Urinary bladder (tissue), 4 donors: ENCODE data around the gene SNTB2. TPM values are rescaled to one million over a fixed set of nuclear protein-coding genes. Genes with fewer than 3 reads are reported as not detected.

ENCODE experiments used
- DNase-seq: peaks from one replicate; pipeline ENCODE4 v3.0.0-alpha.2; 2015; ENCODE audit errors: extremely low spot score
- H3K27ac ChIP-seq: one replicate; pipeline ENCODE4 v1.5.1; 2013; ENCODE audit warnings: low read depth, mild to moderate bottlenecking, moderate library complexity
- H3K36me3 ChIP-seq: one replicate; pipeline ENCODE4 v1.6.1; 2013; ENCODE audit warnings: mild to moderate bottlenecking, moderate library complexity; ENCODE audit not compliant: insufficient read depth
- H3K4me1 ChIP-seq: one replicate; pipeline ENCODE4 v1.6.1; 2013; ENCODE audit warnings: mild to moderate bottlenecking, moderate library complexity; ENCODE audit not compliant: insufficient read depth
- H3K4me3 ChIP-seq: one replicate; pipeline ENCODE4 v1.5.1; 2013; ENCODE audit warnings: low read depth, low read length
- WGBS: extraction: QIAGEN DNeasy Blood & Tissue Kit; methylation state at CpG from one replicate; pipeline ENCODE4 v1.1.7; 2013; 5-methylcytosine and 5-hydroxymethylcytosine counted together
- polyA plus RNA-seq: library from polyadenylated mRNA; stranded (reverse); fragments of 200-250 nt; gene quantifications from one replicate; pipeline ENCODE4 v1.2.3, GENCODE V29; 2013
- small RNA-seq: library from RNA; depleted of rRNA; stranded (forward); fragments of <200 nt; gene quantifications from one replicate; pipeline ENCODE3, GENCODE V24; 2014
- total RNA-seq: library from RNA; depleted of rRNA; stranded (reverse); fragments of >200 nt; gene quantifications from one replicate; pipeline ENCODE4 v1.2.3, GENCODE V29; 2014
- donor health status: healthy with polysubstance abuse.
- donor health status: healthy.

SNTB2 gene
- total and polyA plus RNA-seq, 2 donors: 12.9 to 53.3 TPM

DNA sequence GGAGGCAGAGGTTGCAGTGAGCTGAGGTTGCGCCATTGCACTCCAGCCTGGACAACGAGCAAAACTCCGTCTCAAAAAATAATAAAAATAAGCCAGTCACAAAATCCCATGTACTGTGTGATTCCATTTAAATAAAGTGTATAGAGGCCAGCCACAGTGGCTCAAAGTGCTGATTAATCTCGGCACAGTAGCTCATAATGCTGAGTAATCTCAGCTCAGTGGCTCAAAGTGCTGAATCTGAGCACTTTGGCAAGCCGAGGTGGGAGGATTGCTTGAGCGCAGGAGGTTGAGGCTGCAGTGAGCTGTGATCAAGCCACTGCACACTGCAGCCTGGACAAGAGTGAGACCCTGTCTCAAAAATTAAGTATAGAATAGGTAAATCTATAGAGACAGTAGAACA, 159.7 kb downstream of the SNTB2 start:
- Histone ChIP-seq H3K4me1 (no peaks in the 10 kb centered on the region), H3K4me3 (no peak overlapping the region), H3K27ac (no peak overlapping the region), H3K36me3 (no peaks in the 10 kb centered on the region)
- 77% methylated on average over 6 of the region's 6 CpGs for WGBS
- no peak for DNase-seq

DNA sequence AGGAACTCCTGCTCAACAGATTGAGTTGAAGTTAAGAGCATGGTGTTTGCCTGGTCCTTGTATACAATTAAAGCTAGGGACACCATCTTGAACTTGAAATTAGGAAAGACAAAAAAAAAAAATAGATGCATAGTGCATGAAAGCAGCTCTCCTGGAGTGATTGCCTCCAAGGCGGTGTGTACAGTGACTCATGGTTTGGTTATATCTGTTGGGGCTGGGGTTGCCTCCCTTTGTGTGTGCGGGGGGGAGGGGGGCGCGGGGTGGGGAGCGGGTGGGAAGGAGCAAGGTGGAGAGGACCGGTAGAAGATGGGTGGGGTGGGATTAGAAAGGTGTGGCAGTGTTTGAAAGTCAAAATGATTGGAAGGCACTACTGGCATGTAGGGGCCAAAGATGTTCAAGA, 161.3 kb downstream of the SNTB2 start:
- no peak overlapping the region for H3K4me3 ChIP-seq
- H3K27ac ChIP-seq: no peak overlapping the region
- no peaks in the 10 kb centered on the region for H3K4me1 ChIP-seq
- no peak for DNase-seq
- 95% methylated on average over 6 of the region's 6 CpGs for WGBS
- no peaks in the 10 kb centered on the region for H3K36me3 ChIP-seq

DNA sequence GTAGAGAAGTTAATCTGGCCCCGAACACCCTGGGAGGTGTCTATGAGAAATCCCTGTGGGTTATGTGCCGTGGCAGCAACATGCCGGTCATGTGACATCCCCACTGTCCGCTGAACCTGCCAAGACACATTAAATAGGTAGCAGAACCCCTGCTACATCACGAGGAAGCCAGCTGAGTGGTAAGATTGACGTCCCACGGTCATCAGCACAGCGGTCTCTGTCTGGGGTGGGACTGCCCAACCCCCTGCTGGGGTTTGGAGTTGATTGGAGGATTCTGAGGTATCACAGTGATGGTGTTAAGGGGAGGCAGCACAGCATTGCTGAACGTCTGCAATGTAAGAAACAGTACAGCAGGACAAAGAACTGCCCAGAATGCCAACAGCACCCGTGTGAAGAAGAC, 162.6 kb downstream of the SNTB2 start:
- WGBS: 89% methylated on average over 10 of the region's 10 CpGs
- Histone ChIP-seq H3K4me3 (no peak overlapping the region), H3K27ac (no peak overlapping the region), H3K4me1 (no peaks in the 10 kb centered on the region), H3K36me3 (no peaks in the 10 kb centered on the region)
- DNase-seq: no peak

DNA sequence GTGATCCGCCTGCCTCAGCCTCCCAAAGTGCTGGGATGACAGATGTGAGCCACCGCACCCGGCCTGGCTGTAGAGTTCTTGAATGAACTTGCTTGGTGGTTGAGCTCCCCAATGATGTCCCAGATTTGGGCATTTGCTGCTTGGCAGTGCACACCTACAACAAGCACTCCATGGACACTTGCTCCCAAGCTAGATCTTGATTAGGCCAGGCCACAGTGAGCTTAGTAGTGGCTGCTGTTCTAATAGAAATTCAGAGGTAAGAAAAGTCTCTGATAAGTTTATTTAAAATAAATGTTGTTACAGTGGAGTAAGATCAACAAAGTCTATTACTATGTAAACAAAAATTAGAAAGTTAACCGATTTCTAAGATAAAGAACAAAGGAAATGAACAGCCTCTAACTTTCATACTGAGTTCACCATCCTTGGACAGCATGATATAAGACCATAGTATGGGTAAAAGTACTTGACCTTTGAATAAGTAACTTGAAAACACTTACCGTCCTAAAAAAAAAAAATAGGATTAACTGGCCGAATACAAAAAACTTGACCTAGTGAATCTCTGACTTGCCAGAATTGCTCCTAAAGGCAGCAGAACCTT, 163.7 kb downstream of the SNTB2 start:
- Histone ChIP-seq H3K27ac (no peak overlapping the region), H3K36me3 (peaks cover under 1% of the 10 kb centered on the region), H3K4me1 (no peaks in the 10 kb centered on the region), H3K4me3 (no peak overlapping the region)
- DNase-seq: no peak
- 68% methylated on average over 6 of the region's 6 CpGs for WGBS

DNA sequence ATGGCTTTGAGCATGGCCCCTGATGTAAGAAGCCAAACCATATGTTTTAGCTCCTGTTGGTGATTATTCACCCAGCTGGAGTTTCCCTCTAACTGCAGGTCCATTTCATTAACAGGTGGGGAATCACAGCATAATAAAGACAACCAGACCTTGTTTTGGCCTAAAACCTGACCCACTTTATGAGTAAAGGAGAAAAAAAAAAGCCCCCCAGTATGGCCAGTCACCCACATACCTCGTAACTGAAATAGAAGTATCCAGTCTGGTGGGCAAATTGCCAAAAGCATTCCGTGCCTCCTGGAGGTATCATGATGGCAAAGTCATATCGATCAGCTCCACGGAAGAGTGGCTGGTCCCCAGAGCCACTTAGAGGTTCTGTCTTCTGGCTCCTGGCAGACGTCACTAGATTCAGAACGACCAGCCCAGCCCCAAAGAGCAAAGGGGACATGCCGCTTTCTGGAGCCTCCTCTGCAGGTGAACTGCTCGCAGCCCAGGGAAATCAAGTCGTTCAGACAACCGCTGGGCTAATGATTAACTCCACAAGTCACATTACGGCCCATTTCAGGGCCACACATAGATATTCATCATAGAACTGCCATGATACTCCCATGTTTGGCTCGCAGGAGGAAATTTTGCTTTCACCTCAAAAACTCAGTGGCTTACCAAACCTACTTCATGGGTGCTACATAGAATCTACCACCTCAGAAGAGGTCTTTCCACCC, 164.5 kb downstream of the SNTB2 start, which contains the start of gene TMED6:
Gene TMED6, minus strand, starts transcription at position 478 of the 719 bp plus-strand sequence. Its CDS starts 33 bp downstream, at position 445.
- Histone ChIP-seq H3K36me3 (peaks cover 3% of the 10 kb centered on the region), H3K4me3 (no peak within 1 kb of the TSS), H3K27ac (no peak within 1 kb of the TSS), H3K4me1 (no peaks in the 10 kb centered on the region)
- no peak for DNase-seq
- 85% methylated on average over 12 of the region's 12 CpGs for whole genome bisulfite sequencing

Small RNA genes within 50 kb of the gene (small RNA-seq; reads per million reads assigned to genes)
- gene RF00019 (not detected), gene RNU6-22P (not detected)

Other genes starting within 250 kb of the SNTB2 start
- 2.9 TPM for gene HAS3, start 81.5 kb upstream of the SNTB2 start, total RNA-seq
- gene HAS3, start 81.5 kb upstream of the SNTB2 start, polyA plus RNA-seq: 13.0 TPM
- 67.9 TPM for gene CHTF8, start 54.6 kb upstream of the SNTB2 start, total RNA-seq
- gene CHTF8, start 54.6 kb upstream of the SNTB2 start, polyA plus RNA-seq: 76.5 TPM
- 19.0 TPM for gene UTP4, start 54.5 kb upstream of the SNTB2 start, total RNA-seq
- 27.1 TPM for gene UTP4, start 54.5 kb upstream of the SNTB2 start, polyA plus RNA-seq
- 15.7 TPM for gene VPS4A, start 124.2 kb downstream of the SNTB2 start, total RNA-seq
- 36.7 TPM for gene VPS4A, start 124.2 kb downstream of the SNTB2 start, polyA plus RNA-seq
- gene PDF, start 143.4 kb downstream of the SNTB2 start, total RNA-seq: 4.7 TPM
- gene PDF, start 143.4 kb downstream of the SNTB2 start, polyA plus RNA-seq: 6.7 TPM
- gene COG8, start 152.4 kb downstream of the SNTB2 start, total RNA-seq: 31.5 TPM
- gene COG8, start 152.4 kb downstream of the SNTB2 start, polyA plus RNA-seq: 25.4 TPM
- gene NIP7, start 152.6 kb downstream of the SNTB2 start, total RNA-seq: 16.0 TPM
- gene NIP7, start 152.6 kb downstream of the SNTB2 start, polyA plus RNA-seq: 11.3 TPM
- gene TMED6, start 164.6 kb downstream of the SNTB2 start, total RNA-seq: not detected
- gene TMED6, start 164.6 kb downstream of the SNTB2 start, polyA plus RNA-seq: 0.09 TPM
- gene TERF2, start 198.8 kb downstream of the SNTB2 start, total RNA-seq: 15.1 TPM
- gene TERF2, start 198.8 kb downstream of the SNTB2 start, polyA plus RNA-seq: 17.2 TPM
- gene CYB5B, start 237.5 kb downstream of the SNTB2 start, total RNA-seq: 114 TPM
- 75.2 TPM for gene CYB5B, start 237.5 kb downstream of the SNTB2 start, polyA plus RNA-seq